ENCODE results near the gene NEB. TPM values are rescaled to one million over a fixed set of nuclear protein-coding genes. Genes with fewer than 3 reads are reported as not detected.

Gene NEB
- total RNA-seq, 4 donors from 2014 or later = 0.60 to 7.0 (median 1.4) TPM

DNA sequence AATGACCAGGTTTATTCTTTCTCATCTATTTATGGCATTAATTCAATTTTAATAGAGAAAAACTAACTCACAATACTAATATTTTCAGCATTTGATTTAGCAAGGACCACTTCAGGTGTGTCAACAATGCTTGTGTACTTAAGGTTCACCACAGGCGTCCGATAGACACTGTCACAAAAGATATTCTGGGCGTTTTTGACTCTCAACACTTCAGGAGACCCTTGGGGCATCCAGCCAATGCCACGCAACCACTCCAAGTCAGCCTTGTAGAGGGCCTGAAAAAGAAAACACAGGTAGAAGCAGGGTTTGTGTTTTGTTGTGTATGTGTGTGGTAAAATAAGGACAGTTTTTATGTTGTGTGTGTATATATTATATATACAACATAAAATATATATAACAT is 158.2 kb downstream of the NEB start:
- no peak for DNase-seq
- Histone ChIP-seq H3K27ac (no peak overlapping the region), H3K36me3 (no peaks in the 10 kb centered on the region), H3K4me3 (no peak overlapping the region), H3K9me3 (no peaks in the 10 kb centered on the region), H3K27me3 (no peaks in the 10 kb centered on the region), H3K4me1 (no peaks in the 10 kb centered on the region)
- WGBS, 2 donors (ENCODE audit: low coverage in 1 of 2) = 76 to 90% methylated on average over 4 of the region's 4 CpGs
- intact Hi-C loops (cut with DNase I; ENCODE audit: low total_unique reads) (no loop called here), in situ Hi-C loops (cut with MboI; ENCODE audit: low pct_ligation_motif_present in 1 of 4, low pct_unique_long_range_greater_than_20kb in 1 of 4, low sequenced_read_pairs in 3 of 4) (no loop called here)
- TF ChIP-seq EP300 (IDR thresholded peaks at IDR 0.05; ENCODE audit: low read depth) (no peak), POLR2AphosphoS5 (IDR thresholded peaks at IDR 0.05) (no peak), POLR2A (IDR thresholded peaks at IDR 0.05) (no peak), CTCF (IDR thresholded peaks at IDR 0.05) (no peak)

- in situ Hi-C loops (cut with MboI; ENCODE audit: low pct_ligation_motif_present in 1 of 4, low pct_unique_long_range_greater_than_20kb in 1 of 4, low sequenced_read_pairs in 3 of 4) = no loop called here
- Histone ChIP-seq H3K36me3 (no peaks in the 10 kb centered on the region), H3K4me1 (no peaks in the 10 kb centered on the region), H3K9me3 (no peaks in the 10 kb centered on the region), H3K27me3 (no peaks in the 10 kb centered on the region), H3K27ac (no peak overlapping the region), H3K4me3 (no peak overlapping the region)
- intact Hi-C loops (cut with DNase I; ENCODE audit: low total_unique reads) = no loop called here
- no peak for DNase-seq
- 95 to 99% methylated on average over 3 to 5 of the region's 5 CpGs for WGBS, 2 donors (ENCODE audit: low coverage in 1 of 2)
- TF ChIP-seq EP300 (IDR thresholded peaks at IDR 0.05; ENCODE audit: low read depth) = no peak
- TF ChIP-seq CTCF (IDR thresholded peaks at IDR 0.05) = no peak
- TF ChIP-seq POLR2A (IDR thresholded peaks at IDR 0.05) = no peak
- TF ChIP-seq POLR2AphosphoS5 (IDR thresholded peaks at IDR 0.05) = no peak
These were observed 158.9 kb downstream of the NEB start for GRCh38 chr2:151575338-151575737.

- no peaks in the 10 kb centered on the region for H3K9me3 ChIP-seq
- no peak overlapping the region for H3K27ac ChIP-seq
- DNase-seq = no peak
- H3K4me3 ChIP-seq = no peak overlapping the region
- WGBS, 2 donors (ENCODE audit: low coverage in 1 of 2) = 94 to 96% methylated on average over 5 to 8 of the region's 8 CpGs
- in situ Hi-C loops (cut with MboI; ENCODE audit: low pct_ligation_motif_present in 1 of 4, low pct_unique_long_range_greater_than_20kb in 1 of 4, low sequenced_read_pairs in 3 of 4) = no loop called here
- intact Hi-C loops (cut with DNase I; ENCODE audit: low total_unique reads) = no loop called here
- no peaks in the 10 kb centered on the region for H3K4me1 ChIP-seq
- H3K27me3 ChIP-seq = no peaks in the 10 kb centered on the region
- H3K36me3 ChIP-seq = no peaks in the 10 kb centered on the region
- TF ChIP-seq CTCF (IDR thresholded peaks at IDR 0.05) (no peak), EP300 (IDR thresholded peaks at IDR 0.05; ENCODE audit: low read depth) (no peak)
These were observed 164.1 kb downstream of the NEB start for GRCh38 chr2:151570191-151570590.

DNA sequence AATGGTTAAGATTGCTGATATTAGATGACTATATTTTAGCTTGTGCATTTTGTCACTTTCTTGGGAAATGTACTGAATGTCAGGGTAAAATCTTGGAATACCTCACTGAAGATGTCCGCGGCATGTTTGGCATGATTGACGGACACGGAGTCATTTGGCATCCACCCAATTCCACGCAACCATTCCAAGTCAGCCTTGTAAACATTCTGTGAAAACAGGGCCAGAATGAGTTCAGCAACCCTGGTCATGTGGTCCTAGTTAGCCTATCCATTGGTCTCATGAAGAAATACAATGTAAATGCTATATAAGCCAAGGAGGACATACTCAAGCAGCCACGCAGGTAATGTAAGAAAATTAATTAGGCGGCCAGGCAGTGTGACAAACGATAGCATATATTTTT is 165.1 kb downstream of the NEB start:
- H3K4me1 ChIP-seq = no peaks in the 10 kb centered on the region
- 78 to 84% methylated on average over 7 to 8 of the region's 8 CpGs for WGBS, 2 donors (ENCODE audit: low coverage in 1 of 2)
- no peaks in the 10 kb centered on the region for H3K9me3 ChIP-seq
- intact Hi-C loops (cut with DNase I; ENCODE audit: low total_unique reads) = no loop called here
- no peaks in the 10 kb centered on the region for H3K27me3 ChIP-seq
- TF ChIP-seq POLR2AphosphoS5 (IDR thresholded peaks at IDR 0.05) = no peak
- TF ChIP-seq EP300 (IDR thresholded peaks at IDR 0.05; ENCODE audit: low read depth) = no peak
- no peak for TF ChIP-seq CTCF (IDR thresholded peaks at IDR 0.05)
- no peak for TF ChIP-seq POLR2A (IDR thresholded peaks at IDR 0.05)
- no peaks in the 10 kb centered on the region for H3K36me3 ChIP-seq
- no peak overlapping the region for H3K4me3 ChIP-seq
- in situ Hi-C loops (cut with MboI; ENCODE audit: low pct_ligation_motif_present in 1 of 4, low pct_unique_long_range_greater_than_20kb in 1 of 4, low sequenced_read_pairs in 3 of 4) = no loop called here
- DNase-seq = no peak
- no peak overlapping the region for H3K27ac ChIP-seq

All from transverse colon (tissue), 4 donors.